Measurements from ENCODE around the gene GBF1.
"Not testable (repeated sequence)": the region's sequence is repeated elsewhere in the genome, so short reads cannot be mapped to it uniquely, and the experiment has no call there.

Gene GBF1

DNA sequence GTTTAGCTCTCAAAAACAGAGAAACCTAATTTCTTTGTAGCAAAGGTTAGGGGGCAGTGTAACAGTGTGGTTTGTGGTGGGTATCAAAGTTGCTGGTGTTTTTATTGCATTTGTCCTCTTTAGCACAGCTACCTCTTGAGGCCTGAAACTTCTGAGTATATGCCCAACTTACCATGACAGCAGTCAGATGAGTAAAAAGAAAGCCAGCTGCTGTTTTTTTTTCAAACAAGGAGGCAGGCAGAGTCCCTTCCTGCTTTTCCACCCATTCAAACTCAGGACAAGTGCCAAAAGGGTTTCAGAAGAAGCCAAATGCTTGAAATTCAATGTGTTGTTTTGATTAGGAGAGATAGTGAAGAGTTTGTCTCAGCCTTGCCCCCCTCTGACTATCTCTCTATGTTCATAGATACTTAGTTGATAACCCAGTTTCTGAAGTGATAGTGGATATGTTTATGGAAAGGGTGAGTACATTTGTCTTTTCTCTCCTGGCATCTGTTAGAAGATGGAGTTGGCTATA lies 23.1 kb downstream of the GBF1 start:
- no peak for FAIRE-seq

GRCh38 chr10:102269017-102269416 lies 23.7 kb downstream of the GBF1 start:
- FAIRE-seq: no peak

DNA sequence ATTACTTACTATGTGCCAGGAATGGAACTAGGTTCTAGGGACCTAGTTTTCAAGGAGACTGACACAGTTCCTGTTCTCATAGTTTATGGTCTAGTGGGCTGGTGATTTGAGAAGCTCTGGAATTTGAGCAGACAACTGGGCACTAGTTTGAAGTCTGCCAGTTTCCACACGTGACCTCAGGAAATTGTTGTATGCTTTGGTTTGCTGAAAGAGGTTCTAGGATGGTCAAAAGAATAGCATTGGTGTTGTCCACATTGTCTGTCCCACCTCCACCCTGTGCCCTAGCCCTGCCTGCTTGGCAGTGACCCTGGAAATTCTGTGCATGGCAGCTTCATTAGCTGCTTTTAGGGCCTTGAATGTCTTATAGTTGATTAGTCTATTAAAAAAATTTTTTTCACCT lies 28.7 kb downstream of the GBF1 start:
- FAIRE-seq: no peak

- FAIRE-seq: no peak
Observed at GRCh38 chr10:102275343-102275742, 30.0 kb downstream of the GBF1 start.

DNA sequence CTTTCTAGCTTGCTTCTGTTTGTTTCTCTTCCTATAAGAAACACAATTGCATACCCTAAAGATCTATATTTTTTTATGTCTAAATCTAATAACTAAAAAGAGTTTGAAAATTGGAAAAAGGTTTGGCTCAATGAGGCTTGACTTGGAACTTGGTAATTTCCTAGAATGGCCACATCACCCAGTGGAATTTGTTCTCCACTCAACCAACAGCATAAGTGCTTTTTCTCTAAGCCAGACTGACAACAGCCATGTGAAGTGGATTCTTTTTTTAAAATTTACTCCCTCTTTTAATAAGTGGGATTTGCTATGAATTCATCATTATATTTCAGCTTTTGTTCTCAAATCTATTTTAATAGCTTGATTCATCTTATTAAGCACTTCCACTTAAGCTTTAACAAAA lies 33.8 kb downstream of the GBF1 start:
- no peak for FAIRE-seq

- FAIRE-seq: no peak
Observed at GRCh38 chr10:102280397-102281101, 35.2 kb downstream of the GBF1 start.

DNA sequence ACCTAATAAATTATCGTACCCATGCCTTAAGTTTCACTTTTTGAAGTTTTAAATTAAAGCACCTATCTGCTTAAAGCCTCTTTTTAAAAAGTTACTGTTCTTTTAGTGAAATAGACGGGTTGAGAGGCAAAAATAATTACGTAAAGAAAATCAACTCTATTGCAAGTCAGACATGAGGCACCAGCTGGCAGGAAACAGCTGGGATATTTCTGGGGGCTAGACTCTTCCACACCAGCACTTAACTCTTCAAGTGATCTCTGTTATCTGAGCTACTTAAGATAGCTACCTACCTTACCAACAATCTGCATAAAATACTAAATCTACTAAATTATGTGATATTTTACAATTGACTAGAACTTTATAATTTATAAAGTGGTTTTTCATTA lies 35.8 kb downstream of the GBF1 start:
- no peak for FAIRE-seq

DNA sequence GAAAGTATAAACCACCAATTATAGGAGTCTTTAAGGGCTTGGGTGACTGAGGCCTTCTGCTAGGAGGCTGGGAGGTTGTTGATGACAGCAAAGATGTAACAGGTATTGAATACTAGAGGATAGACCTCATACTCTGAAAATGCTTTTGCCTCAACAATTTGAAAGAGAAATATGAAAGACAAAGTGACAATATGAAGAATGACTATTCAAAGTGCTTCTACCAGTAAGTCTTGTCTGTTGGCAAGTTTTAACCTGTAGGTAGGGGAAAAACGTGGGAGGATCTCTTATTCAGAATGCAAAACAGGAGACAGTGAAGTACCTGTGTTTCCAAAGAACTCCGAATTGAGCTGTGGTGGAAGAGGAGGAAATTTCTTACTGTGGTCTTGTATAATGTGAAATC lies 38.2 kb downstream of the GBF1 start:
- no peak for FAIRE-seq

GRCh38 chr10:102283890-102284289 lies 38.6 kb downstream of the GBF1 start:
- no peak for FAIRE-seq

DNA sequence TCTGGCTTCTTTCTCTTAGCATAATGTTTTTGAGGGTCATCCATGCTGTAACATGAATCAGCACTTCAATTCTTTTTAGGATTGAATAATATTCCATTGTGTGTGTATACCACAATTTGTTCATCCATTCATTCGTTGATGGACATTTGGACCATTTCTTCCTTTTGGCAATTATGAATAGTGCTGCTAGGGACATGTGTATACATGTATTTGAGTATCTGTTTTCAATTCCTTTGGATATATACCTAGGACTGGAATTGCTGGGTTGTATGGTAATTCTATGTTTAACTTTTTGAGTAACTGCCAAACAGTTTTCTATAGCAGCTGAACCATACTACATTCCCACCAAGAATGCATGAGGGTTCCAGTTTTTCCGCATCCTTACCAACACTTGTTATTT lies 39.2 kb downstream of the GBF1 start:
- no peak for FAIRE-seq

DNA sequence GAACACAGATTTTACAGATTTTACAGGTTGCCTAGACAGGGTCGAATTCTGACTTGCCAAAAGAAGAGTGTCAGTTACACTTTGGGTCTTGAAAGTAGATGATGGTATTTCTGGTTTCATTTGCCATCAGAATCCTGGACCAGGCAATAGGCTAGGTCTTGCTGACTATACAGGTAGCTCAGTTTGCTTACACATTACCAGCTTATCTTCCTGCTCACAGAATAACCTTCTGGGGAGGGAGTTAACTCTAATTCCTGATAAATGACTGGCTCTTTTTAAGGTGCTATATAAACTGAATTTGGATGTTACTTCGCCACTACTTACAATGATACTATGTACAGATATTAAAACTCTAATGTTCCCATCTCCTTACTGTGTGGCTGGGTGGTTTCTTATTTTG lies 39.8 kb downstream of the GBF1 start:
- no peak for FAIRE-seq

DNA sequence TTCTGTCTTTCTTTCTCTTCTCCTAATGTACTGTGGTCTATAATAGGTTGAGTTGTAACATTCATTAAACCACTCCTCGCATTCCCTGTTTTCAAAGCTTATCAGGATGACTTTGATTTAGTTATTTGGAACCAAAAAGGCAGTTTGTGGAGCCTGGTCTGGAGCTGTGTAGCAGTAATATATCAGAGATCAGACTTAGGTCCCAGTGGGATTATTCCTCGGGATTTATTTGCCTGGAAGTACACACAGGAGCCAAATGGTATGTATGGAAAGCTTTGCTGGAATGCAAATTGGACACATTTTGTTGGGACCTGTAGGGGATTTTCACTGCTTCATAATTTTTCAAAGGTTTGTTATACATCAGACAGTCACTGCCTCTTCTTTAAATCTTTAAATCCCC lies 40.9 kb downstream of the GBF1 start:
- FAIRE-seq: no peak

- no peak for FAIRE-seq
Observed at GRCh38 chr10:102287538-102287937, 42.2 kb downstream of the GBF1 start.

DNA sequence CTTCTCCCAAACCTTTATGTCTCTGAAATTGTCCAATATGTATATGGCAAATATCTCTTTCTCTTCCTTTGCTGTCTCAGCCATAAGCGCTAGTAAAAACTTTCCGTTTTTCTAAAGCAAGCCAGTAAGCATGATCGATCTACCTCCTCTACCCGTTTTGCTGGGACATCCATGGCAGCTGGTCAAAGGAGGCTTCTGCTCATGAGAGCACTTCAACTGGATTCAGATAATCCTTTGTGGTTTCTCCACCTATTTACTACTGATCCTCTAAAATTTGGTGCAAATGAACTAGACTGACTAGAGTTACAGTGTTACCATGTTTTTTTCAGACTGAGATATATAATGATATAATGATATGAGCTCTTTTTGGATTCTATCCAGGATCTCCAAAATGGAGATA lies 42.7 kb downstream of the GBF1 start:
- FAIRE-seq: no peak

- no peak for FAIRE-seq
Observed at GRCh38 chr10:102289356-102289755, 44.0 kb downstream of the GBF1 start.

GRCh38 chr10:102289840-102290239 lies 44.5 kb downstream of the GBF1 start:
- no peak for FAIRE-seq

- FAIRE-seq: no peak
Observed at GRCh38 chr10:102291221-102291905, 46.0 kb downstream of the GBF1 start.

- FAIRE-seq: no peak
Observed at GRCh38 chr10:102297101-102297500, 51.8 kb downstream of the GBF1 start.

DNA sequence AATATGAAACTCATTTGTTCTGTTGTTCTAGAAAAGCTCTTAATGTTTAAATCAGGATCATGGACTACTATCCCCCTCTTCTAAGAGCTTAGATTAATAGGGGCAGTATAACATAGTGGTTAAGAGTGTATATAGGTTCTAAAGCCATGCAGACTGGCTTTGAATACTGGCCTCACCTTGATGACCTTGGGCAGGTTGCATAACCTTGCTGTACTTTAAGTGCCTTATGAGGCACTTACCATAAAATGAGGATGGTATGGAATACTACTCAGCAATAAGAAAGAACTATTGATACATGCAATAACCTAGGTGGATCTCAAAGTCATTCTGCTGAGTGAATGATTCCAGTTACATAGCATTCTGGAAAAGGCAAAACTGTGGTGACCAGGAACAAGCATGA lies 53.6 kb downstream of the GBF1 start:
- no peak for FAIRE-seq

GRCh38 chr10:102299873-102300272 lies 54.5 kb downstream of the GBF1 start:
- no peak for FAIRE-seq

DNA sequence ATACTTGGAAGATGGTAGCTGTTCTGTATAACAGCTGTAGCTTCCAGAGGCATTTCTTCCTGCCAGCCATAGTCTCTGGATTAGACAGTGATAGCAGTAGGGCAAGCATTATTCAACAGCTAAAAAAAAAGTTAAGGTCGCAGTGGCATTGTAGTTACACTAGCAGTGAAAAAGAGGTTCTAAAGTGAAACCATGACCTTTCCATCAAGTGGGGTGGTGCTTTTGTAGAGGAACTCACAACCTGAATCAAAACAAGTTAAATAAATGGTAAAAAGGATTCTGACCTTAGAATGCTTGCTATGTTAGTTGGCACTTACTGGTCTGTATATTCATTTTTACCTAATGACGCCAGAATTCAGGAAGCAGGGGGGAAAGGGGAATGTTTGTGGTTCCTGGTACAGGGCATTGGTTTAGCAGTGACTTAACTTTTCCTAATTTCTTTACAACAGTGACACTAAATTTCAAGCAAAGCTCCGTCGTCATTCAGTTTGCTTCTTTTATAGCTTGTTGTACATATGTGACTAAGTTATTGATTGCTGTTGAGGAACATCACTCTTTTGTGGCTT lies 55.0 kb downstream of the GBF1 start:
- FAIRE-seq: no peak

DNA sequence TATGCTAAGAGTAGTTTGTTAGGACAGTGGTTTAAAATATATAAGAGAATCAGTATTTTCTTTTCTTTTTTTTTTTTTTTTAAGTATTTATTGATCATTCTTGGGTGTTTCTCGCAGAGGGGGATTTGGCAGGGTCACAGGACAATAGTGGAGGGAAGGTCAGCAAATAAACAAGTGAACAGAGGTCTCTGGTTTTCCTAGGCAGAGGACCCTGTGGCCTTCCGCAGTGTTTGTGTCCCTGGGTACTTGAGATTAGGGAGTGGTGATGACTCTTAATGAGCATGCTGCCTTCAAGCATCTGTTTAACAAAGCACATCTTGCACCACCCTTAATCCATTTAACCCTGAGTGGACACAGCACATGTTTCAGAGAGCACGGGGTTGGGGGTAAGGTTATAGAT lies 55.6 kb downstream of the GBF1 start:
- not testable (repeated sequence) for FAIRE-seq

DNA sequence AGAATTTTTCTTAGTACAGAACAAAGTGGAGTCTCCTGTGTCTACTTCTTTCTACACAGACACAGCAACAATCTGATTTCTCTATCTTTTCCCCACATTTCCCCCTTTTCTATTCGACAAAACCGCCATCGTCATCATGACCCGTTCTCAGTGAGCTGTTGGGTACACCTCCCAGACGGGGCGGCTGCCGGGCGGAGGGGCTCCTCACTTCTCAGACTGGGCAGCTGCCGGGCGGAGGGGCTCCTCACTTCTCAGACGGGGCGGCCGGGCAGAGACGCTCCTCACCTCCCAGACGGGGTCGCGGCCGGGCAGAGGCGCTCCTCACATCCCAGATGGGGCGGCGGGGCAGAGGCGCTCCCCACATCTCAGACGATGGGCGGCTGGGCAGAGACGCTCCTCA lies 56.0 kb downstream of the GBF1 start:
- not testable (repeated sequence) for FAIRE-seq

DNA sequence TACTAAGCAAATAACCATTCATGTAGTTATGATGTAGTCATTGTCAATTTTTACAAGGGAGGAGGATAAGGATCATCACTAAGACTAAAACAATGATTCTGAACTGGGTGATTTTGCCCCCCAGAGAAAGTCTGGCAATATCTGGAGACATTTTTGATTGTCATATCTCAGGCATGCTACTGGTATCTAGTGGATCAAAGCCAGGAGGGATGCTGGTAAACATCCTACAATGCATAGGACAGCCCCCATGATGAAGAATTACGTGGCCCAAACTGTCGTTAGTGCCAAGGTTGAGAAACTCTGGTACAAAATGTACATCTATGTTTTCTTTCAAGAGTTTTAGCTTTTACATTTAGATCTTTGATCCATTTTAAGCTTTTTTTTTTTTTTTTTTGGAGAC lies 57.3 kb downstream of the GBF1 start:
- no peak for FAIRE-seq

Data from A204.1 (cell line).